D721Med (cell line): ENCODE results near the gene CTNNA3.

Experiments
- DNase-seq: peaks from one replicate; pipeline ENCODE4 v3.0.0; 2011; ENCODE audit warnings: low spot score; ENCODE audit not compliant: insufficient read length
- FAIRE-seq: peaks from 2 replicates; lab custom pipeline; 2011; peaks lifted over from hg19 to GRCh38; lab: Jason Lieb, UNC
- CTCF ChIP-seq: IDR thresholded peaks from 2 replicates; pipeline ENCODE4 v1.5.1; 2012; ENCODE audit warnings: mild to moderate bottlenecking, control low read depth; ENCODE audit not compliant: insufficient read depth; ENCODE audit errors: missing control alignments

The CTNNA3 gene

GRCh38 chr10:67095531-67095930, 600.5 kb downstream of the CTNNA3 start:
- DNase-seq (no peak), FAIRE-seq (no peak)
- no peak for TF ChIP-seq CTCF

- FAIRE-seq (no peak), DNase-seq (no peak)
- no peak for TF ChIP-seq CTCF
Measured at GRCh38 chr10:67088036-67088435, 608.0 kb downstream of the CTNNA3 start.

GRCh38 chr10:67087135-67087425, 608.9 kb downstream of the CTNNA3 start:
- DNase-seq = no peak
- no peak for TF ChIP-seq CTCF
- FAIRE-seq = no peak

- DNase-seq (no peak), FAIRE-seq (no peak)
- no peak for TF ChIP-seq CTCF
Measured at GRCh38 chr10:67086327-67087134, 609.5 kb downstream of the CTNNA3 start.

GRCh38 chr10:67079126-67079525, 616.9 kb downstream of the CTNNA3 start:
- TF ChIP-seq CTCF = no peak
- no peak for DNase-seq
- FAIRE-seq = no peak

- FAIRE-seq (no peak), DNase-seq (no peak)
- no peak for TF ChIP-seq CTCF
Measured at GRCh38 chr10:67077376-67077775, 618.6 kb downstream of the CTNNA3 start.

- TF ChIP-seq CTCF = no peak
- no peak for FAIRE-seq
- no peak for DNase-seq
Measured at GRCh38 chr10:67076144-67076543, 619.9 kb downstream of the CTNNA3 start.
